Epidermal melanocyte (primary cell): ENCODE results near the gene CCN6.
"Not testable (repeated sequence)": the region's sequence is repeated elsewhere in the genome, so short reads cannot be mapped to it uniquely, and the experiment has no call there.

Experiments
- DNase-seq: peaks from one replicate; pipeline ENCODE4 v3.0.0; 2011; ENCODE audit warnings: low spot score; ENCODE audit not compliant: insufficient read length

CCN6 gene

GRCh38 chr6:112029045-112029822, 24.7 kb upstream of the CCN6 start:
- DNase-seq, result no peak

DNA sequence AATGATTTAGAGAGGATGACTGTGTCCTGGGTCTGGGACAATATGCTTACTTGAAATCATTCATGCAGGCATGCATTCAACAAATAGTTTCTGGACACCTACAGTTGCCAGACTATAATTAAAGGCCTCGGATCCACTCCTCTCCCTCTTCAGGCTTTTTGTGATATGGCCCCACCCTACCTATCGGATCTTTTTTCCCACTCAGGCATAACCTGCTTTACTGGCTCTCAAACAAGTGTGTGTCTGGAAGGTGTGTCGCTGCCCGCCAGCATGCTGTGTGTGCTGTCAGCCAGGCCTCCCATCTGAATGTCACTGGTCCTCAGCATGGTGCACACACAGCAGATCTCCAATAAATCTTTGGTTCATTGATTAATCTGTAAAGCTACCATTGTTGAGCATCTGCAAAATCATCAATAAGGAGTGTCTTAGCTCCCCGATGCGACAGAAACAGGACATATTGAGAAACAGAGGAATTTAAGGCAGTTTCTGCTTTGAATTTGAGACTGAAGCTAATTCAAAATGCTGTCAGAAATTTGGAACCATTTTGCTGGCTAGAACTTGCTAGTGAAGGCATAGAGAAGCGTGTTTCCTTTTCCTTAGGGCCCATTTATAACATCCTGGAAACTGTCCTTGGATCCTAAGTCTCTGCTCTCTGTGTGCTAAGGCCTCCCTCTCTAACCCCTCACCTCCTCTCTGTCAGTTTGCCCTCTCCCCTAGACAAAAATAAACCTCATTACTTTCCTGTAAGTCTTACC, 23.5 kb upstream of the CCN6 start:
- DNase-seq, result no peak

DNA sequence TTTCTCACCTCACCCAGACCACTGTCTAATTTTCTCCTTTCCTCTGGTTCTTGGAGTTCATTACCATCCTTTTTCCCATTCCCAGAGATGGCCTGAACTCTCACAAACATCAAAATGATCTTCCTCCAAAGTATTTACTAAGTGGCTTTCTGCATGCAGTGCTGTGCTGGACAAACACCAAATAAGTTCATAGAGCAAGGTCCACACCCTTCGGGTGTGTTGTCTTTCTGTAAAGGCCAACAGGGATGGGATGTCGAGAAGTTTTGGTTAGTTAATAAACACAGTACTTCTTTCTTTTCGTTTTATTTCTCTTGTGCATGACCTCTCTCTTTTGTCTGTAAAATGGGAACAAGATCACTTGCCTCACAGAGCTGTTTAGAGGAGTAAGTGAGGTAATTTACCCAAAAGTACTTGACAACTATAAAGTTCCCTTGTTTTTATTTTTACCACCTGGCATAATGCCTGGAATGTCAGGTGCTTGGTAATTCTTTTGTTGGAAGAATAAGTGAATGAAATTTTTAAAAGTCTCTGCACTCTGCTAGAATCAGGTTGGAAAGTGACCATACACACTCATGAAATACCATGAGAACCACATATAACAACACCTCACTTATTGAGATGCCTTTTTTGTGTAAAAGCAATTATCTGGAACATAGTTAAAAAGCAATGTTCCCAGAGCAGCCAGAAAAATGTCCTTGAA, 22.8 kb upstream of the CCN6 start:
- DNase-seq, result no peak

DNA sequence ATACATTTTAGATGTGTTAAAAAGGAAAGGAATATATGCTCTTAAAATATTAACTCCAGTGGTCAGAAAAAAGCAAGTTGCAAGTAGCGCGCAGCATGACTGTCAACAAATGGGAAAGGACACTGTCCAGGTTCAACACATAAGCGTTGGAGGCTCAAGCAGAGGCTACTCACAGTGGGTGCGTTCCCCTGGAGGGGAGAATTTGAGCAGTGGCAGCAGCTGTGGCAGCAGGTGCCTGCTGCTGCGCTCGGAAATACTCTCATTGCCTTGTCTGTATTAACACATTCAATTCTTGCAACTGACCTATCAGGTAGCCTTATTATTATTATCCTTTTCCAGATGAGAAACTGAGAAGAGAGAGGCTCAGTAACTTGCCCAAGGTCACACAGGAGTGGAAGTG, 21.9 kb upstream of the CCN6 start:
- no peak for DNase-seq

- no peak for DNase-seq
Observed at GRCh38 chr6:112032728-112033127, 21.2 kb upstream of the CCN6 start.

- DNase-seq, result no peak
Observed at GRCh38 chr6:112033791-112034615, 19.9 kb upstream of the CCN6 start.

DNA sequence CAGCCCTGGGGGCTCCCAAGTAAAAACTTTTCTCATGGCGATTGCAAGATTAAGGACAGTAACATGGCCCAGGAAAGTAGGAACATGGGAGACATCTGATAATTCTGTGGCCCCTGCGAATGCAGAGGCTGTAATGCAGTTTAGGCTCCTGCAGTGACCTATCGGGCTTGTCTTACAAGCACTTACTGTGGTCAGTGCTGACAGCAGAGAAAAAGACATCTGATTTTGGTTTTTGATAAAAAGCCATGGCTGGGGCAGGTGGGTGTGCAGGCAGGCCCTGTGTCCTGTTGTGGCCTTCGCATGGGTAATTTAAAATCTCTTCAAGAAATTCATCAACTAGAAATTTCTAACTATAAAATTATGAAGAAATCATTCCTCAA, 19.3 kb upstream of the CCN6 start:
- no peak for DNase-seq

GRCh38 chr6:112036088-112036637, 17.7 kb upstream of the CCN6 start:
- DNase-seq, result no peak

GRCh38 chr6:112037783-112038216, 16.1 kb upstream of the CCN6 start:
- peak; percentile 70 for DNase-seq

GRCh38 chr6:112038268-112038667, 15.6 kb upstream of the CCN6 start:
- DNase-seq, result no peak

DNA sequence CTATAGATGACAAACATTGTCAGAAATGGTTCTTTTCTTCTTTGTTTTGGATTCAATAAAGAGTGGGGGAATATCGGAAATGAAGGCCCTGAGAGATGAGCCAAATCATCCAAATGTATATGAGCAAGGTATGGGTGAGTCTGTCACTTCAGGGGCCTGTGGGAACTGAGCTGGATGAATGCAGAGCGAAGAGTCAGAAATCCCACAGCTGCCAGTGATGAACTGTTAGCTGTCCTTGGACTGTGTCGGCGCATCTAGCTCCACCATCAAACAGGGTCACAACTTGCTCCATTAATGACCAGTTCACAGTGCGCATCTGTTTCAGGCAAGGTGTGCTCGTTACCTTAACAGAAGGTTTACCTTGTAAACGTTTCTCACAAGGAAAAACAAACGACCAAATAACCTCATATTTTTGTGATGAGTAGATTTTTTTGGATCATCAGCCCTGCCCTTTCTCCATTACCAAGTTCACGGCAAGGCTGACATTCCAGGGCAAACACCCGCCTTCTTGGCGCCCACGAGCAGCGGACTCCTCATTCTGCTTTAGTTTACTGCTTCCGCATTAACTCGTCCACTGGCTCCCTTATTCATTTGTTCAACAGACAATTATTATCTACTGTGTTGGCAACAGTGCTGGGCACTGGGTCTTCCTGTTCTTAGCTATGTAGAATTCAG, 15.0 kb upstream of the CCN6 start:
- DNase-seq, result no peak

DNA sequence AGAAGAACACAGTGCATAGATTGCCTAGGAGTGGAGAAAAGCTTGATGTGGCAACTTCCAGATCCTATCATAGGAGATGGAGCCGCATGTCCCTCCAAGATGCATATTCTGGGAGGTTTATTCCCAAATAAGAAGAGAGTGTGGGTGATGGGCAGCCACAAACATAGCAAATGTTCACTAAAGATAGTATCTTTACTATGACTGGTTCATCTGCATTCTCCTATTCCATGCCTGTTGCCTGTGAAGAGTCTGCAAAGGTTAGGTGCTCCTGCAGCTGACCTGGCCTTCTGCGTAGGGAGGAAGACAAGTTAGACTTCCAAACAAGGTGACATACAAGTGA, 14.5 kb upstream of the CCN6 start:
- DNase-seq, result no peak

GRCh38 chr6:112040956-112041355, 12.9 kb upstream of the CCN6 start:
- DNase-seq, result no peak

GRCh38 chr6:112041535-112041934, 12.4 kb upstream of the CCN6 start:
- DNase-seq, result no peak

DNA sequence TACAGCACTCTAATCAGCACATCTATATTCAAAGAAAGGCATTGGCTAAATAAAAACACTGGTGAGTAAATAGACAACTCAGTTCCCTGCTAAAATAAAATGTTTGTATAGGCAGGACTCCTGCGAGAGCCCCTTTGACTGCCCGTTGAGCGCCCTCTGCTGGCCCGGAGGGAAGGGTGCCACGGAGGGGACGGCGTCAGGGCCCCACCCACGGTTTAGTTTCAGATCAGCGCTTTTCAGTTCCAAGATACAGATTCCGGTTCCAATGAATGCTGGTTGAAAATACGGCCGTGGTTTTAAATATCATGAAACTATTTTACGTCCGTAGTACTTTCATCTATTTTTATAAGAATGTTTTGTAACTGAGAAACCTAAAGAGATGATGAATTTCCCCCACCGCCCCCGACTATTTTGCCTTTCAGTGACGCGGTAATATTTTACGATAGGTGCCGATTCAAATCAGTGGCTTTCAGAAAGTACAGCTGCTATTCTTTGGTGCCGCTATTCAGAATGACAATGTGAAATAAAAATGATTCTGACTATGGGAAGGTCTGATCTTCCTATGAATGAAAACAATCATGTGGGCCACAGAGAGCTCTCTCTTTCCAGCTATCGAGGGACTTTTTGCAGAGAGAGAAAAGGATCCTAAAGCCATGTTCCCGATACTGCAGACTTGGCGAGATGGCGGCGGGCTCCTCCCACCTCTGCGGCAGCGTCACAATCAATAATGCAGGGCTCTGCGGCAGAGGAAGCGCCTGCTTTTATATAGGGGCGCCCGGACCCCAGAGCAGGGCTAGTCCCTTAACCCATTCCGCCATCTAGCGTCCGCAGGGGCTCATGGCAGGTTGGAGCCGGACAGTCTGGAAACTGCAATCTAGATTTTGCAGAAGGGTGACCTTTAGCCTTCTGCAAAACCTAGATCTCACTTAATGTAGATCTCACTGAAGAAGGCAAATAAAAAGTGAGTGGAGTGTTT, 10.6 kb upstream of the CCN6 start:
- DNase-seq, result peak; percentile 81

- no peak for DNase-seq
Observed at GRCh38 chr6:112044196-112044595, 9.7 kb upstream of the CCN6 start.

GRCh38 chr6:112044856-112045255, 9.0 kb upstream of the CCN6 start:
- no peak for DNase-seq

GRCh38 chr6:112047523-112047922, 6.4 kb upstream of the CCN6 start:
- not testable (repeated sequence) for DNase-seq

DNA sequence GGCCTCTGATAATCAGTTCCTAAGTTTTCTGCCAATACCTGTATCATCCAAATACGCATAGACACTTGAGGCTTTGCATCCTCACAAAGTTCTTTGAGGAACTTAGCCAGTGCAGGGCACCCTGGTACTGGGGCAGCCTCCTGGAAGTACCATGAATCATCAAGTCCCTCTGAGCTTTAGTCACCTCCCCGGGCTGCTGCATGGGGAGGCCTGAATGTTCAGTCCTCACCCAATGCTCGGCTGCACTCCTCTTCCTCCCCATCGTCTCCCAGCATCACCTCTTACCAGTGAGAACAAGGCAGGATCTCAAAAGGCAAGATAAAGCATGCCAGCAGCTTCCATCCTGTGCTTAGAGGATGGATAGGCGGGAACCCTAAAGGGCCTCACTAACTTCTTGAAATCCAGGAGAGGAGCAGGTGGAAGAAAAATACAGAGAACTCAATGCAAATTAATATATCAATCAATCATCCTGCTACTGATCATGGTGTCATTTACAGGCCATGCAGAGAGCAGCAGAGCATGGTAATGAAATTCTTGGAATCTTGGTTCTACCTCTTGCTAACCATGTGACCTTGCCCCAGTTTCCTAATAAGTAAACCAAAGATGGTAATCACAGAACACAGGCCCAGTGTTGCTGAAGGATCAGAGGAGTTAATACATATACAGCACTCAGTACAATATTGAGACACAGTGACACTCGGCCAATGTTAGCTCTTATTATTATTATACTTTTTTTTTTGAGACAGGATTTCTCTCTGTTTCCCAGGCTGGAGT, 4.7 kb upstream of the CCN6 start:
- DNase-seq, result no peak
